ENCODE measurements around the gene SNX14. TPM values are rescaled to one million over a fixed set of nuclear protein-coding genes. Genes with fewer than 3 reads are reported as not detected.

Gene SNX14
- total RNA-seq, 1 donor from 2014 or later = 80.1 TPM

- DNase-seq (ENCODE audit: low spot score) = no peak
Observed at GRCh38 chr6:85496856-85497255, 96.8 kb downstream of the SNX14 start.

GRCh38 chr6:85496009-85496579 is 97.6 kb downstream of the SNX14 start:
- DNase-seq (ENCODE audit: low spot score) = no peak

DNA sequence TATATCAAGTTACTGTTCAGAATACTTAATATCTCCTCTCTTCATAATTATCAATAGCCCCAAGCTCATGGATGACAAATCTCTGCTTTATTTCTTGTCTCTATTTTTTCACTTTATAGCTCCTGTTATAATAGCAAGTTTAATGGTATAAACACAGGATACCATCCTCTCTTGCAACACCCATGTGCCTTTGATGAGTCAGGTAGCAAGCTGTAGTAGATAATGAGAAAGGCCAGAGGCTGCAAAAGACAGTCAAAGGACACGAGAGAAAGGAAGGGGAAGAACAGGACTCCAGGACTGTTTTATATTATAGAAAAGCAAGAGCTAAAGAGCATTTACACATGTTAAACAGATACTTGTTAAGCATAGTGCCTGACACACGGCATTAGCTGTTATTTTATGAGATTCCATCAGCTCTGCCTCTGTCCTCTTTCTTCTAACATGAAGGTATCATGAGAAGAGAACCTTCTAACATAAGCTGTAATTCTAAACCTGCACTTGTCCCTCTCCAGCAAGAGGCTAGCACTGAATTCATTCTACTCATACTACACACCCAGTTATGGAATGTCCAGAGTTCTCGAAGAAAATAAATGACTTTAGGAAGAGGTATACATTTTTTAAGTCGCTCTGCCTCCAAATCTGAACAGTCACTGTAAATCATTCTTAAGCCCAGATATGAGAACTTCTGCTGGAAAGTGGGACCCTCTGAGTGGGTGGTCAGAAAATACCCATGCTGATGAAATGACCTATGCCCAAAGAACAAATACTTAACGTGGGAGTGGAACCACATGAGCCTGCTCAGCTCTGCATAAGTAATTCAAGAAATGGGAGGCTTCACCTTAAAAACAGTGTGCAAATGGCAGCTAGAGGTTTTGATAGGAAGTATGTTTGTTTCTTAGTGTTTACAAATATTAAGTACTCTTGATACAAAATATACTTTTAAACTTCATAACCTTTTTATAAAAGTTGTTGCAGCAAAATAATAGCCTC is 98.8 kb downstream of the SNX14 start:
- no peak for DNase-seq (ENCODE audit: low spot score)

- DNase-seq (ENCODE audit: low spot score) = no peak
Observed at GRCh38 chr6:85493389-85493788, 100.3 kb downstream of the SNX14 start.

DNA sequence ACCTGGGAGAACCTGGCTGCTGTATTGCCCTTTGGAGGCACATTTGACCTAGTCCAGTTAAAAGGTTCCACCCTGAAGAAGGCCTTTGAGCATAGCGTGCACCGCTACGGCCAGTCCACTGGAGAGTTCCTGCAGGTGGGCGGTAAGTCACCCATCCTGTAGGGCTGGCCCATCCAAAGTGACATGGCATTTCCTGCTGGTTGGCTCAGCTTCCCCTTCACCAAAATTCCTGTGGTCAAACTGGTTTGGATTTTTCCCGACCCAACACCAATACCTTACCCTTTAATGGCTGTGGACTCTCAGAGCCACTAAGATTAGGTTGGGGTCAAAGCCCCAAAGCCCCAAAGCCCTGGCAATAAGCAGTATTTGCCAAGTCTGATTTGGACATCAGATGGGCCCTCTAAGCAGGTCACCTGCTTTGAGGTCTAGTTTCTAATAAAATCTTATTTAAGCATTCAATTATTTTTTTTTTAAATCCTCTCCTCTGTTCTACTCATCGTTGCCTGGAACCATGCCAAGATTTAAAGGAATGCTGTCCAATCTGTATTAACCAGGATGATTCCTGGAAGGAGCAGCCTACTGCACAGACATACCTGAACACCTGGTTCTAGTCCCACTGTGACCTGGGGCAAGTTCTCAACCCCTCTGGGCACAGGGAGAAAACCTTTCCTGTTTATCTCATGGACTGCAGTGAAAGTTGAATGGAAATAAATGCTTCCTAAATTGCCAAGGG is 103.0 kb downstream of the SNX14 start:
- no peak for DNase-seq (ENCODE audit: low spot score)

- DNase-seq (ENCODE audit: low spot score) = no peak
Observed at GRCh38 chr6:85484948-85485347, 108.7 kb downstream of the SNX14 start.

DNA sequence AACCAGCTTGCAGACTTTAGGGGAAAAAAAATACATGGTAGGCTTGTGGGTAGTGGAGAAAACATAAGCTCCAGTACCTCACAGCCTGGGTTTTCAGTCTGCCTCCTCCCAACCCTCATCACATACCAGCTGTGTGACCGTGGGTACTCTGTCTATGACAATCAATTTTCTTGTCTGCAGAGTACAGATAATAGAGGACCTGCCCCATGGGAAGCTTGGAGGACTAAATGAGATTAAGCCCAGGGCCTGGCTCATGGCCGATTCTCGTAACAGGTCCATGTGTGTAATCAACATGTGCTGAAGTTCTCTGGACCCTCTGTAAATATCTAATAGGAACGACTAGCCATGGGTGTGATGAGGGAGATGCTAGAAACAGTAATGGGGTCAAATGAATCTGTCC is 109.8 kb downstream of the SNX14 start:
- no peak for DNase-seq (ENCODE audit: low spot score)

DNA sequence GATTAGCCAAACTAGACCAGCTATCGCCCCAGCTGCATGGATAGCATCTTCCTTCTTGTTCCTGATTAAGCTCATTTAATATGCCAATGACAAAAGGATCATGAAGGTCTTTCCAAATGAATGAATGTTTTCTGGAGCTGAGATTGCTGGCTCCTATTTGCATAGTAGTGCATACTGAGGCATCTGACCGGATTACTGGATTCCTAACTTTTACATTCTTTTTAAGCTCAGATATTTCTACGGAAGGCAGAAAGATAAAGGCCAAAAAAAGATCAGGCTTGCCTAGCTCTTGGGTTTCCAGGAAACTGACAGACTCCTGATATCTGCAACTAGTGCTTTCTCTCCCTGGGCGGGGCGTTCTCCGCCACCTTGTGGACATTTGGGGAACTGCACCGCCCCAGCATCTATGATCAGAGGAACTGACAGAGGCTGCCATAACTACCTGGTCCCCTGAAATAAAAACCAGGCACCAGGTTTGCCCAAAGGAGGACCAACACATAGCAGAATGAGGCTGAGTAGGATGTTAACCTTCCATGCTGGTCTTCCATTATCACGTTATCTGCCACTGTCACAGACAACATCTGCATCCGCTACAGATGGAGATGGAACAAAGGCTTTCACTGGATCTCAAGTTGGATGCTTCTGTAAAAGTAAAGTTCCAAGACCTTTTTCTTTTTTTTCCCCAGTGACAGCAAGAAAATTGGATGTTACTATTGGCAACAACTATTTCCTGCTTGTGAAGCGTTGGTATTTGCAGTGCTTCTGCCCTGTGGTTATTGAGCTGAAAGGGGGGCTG is 110.6 kb downstream of the SNX14 start:
- DNase-seq (ENCODE audit: low spot score) = peak; percentile 83

GRCh38 chr6:85482206-85482904 is 111.3 kb downstream of the SNX14 start:
- no peak for DNase-seq (ENCODE audit: low spot score)

GRCh38 chr6:85479208-85479607 is 114.5 kb downstream of the SNX14 start:
- no peak for DNase-seq (ENCODE audit: low spot score)

- DNase-seq (ENCODE audit: low spot score) = no peak
Observed at GRCh38 chr6:85476532-85476931, 117.1 kb downstream of the SNX14 start.

DNA sequence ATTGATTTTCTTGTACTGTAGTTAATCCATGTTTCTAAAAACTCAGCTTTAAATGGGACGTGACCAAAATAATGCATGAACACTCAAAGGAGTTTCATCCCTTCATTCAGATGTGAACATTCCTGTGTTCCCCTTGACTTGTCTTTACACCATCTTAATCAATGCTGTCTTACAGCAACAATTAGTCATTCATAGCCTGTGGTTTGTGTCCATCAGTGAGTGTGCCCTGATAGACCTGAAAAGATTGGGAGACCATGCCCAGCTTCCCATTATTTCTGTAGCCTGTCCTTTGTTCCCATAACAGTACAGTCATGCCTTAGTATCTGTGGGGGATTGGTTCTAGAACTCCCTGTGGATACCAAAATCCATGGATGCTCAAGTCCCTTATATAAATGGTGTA is 119.9 kb downstream of the SNX14 start:
- no peak for DNase-seq (ENCODE audit: low spot score)

DNA sequence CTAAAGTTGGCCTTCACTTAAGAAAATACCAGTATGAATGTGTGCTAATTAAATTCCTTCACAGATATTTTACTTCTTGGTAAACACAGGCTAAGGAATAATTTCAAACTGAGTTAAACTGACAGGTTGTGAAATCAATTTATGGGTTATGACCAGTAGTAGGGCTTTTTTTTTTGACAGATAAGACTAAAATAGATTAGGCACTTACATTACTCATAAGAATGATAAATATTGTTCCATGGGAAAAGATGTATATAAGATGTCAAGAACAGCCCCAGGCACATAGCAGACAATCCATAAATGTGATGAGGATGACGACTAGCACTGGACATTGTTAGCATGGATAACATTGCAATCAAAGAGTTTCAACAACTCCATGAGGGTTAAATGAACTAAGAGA is 120.9 kb downstream of the SNX14 start:
- no peak for DNase-seq (ENCODE audit: low spot score)

- no peak for DNase-seq (ENCODE audit: low spot score)
Observed at GRCh38 chr6:85470023-85470410, 123.6 kb downstream of the SNX14 start.

DNA sequence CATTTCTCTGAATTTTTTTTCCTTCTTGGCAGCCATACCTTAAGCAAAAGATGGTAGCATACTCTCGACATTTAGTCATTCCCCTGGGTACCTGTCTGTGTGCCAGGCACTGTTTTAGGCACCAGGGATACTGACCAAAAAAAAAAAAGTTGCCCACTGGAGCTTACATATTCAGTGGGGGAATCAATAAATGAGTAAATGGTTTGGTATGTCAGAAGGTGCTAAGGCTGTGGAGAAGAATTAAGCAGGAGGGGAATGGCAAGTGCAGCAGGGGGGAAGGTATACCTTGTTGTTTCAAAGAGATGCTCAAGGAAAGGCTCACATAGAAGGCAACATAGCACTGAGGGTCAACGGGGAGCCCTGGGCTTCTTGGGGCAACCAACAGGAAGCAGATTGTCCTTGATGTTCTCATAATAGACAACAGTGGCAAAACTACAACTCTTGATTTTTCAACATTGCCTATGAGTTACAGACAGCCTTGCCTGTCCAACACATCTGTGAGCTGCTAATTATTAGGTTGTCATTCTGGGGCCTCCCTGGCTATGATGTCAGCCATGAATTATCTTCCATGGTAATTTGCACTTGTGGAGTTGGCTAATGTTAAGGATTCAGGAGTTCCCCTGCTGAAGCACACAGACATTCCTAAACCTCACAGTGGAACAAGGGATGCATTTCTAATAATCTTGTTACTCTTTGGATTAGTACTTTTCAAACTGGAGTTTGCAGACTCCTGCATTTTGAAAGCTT is 124.2 kb downstream of the SNX14 start:
- no peak for DNase-seq (ENCODE audit: low spot score)

- no peak for DNase-seq (ENCODE audit: low spot score)
Observed at GRCh38 chr6:85468326-85468725, 125.3 kb downstream of the SNX14 start.

- DNase-seq (ENCODE audit: low spot score) = no peak
Observed at GRCh38 chr6:85465762-85466161, 127.9 kb downstream of the SNX14 start.

- DNase-seq (ENCODE audit: low spot score) = no peak
Observed at GRCh38 chr6:85464722-85465150, 128.9 kb downstream of the SNX14 start.

- no peak for DNase-seq (ENCODE audit: low spot score)
Observed at GRCh38 chr6:85464260-85464644, 129.4 kb downstream of the SNX14 start.

GRCh38 chr6:85463621-85464259 is 129.9 kb downstream of the SNX14 start:
- no peak for DNase-seq (ENCODE audit: low spot score)

Measured in mucosa of gallbladder (tissue), 1 donor.